AG04450 (cell line): ENCODE data around the gene ATP2B2. TPM values are rescaled to one million over a fixed set of nuclear protein-coding genes. Genes with fewer than 3 reads are reported as not detected.

Experiments used
- CTCF ChIA-PET: fragments of 300-600, 350-600 bp; formaldehyde crosslinking; extraction: SDS; loops from one replicate; lab custom pipeline; 2022; ENCODE audit warnings: antibody characterized with exemption, inconsistent platforms; lab: Charles Lee
- POLR2A ChIA-PET: fragments of 350-600 bp; formaldehyde crosslinking; extraction: SDS; loops from one replicate; lab custom pipeline; 2021; ENCODE audit warnings: antibody characterized with exemption, inconsistent platforms; lab: Yijun Ruan, JAX
- DNase-seq: peaks from one replicate; pipeline ENCODE4 v3.0.0-alpha.2; 2011; ENCODE audit warnings: low read depth, low spot score
- H3K27ac ChIP-seq: one replicate; pipeline ENCODE4 v1.5.1; 2012; ENCODE audit warnings: low read depth, low read length, control low read depth
- H3K27me3 ChIP-seq: one replicate; pipeline ENCODE4 v1.6.0; 2012; ENCODE audit warnings: low read length; ENCODE audit not compliant: control insufficient read depth, insufficient read depth
- H3K4me3 ChIP-seq: 2 replicates; pipeline ENCODE4 v1.5.1; 2011; ENCODE audit warnings: mild to moderate bottlenecking, low read depth, low read length, control low read depth
- H3K9me3 ChIP-seq: 2 replicates; pipeline ENCODE4 v1.5.1; 2012; ENCODE audit warnings: low read length; ENCODE audit not compliant: control insufficient read depth, insufficient read depth
- polyA plus RNA-seq: library from polyadenylated mRNA; depleted of rRNA; stranded (reverse); fragments of >200 nt; gene quantifications from 2 replicates; pipeline ENCODE4 v1.2.3, GENCODE V29; 2011
- TF ChIP-seq, protein P1 (sequence below): IDR thresholded peaks from 2 replicates; pipeline ENCODE4 v1.5.1; 2011; ENCODE audit warnings: low read depth, low read length, control low read depth, inconsistent platforms

ATP2B2 gene
- polyA plus RNA-seq, 1 experiment: 0.01 TPM

DNA sequence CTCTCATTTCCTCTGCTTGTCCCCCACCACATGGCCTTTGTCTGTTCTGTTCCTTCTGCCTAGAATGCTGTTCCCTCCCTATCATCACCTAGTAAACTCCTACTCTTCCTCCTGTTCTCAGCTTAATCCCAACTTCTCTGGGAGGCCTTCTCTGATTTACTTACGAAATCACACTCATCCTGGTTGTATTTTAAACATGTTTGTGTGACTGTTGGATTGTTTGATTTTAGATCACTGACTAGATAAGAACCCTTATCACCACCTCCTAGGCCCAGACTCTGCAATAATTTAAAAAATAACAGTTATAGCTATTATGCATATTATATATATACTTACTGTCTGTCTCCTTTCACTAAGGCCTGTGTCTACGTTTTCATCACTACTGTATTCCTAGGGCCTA is 26.1 kb downstream of the ATP2B2 start:
- no peak for DNase-seq
- POLR2A ChIA-PET: no interaction called here
- peaks cover 10% of the 10 kb centered on the region for H3K27me3 ChIP-seq
- no peaks in the 10 kb centered on the region for H3K9me3 ChIP-seq
- TF ChIP-seq, protein P1, sequence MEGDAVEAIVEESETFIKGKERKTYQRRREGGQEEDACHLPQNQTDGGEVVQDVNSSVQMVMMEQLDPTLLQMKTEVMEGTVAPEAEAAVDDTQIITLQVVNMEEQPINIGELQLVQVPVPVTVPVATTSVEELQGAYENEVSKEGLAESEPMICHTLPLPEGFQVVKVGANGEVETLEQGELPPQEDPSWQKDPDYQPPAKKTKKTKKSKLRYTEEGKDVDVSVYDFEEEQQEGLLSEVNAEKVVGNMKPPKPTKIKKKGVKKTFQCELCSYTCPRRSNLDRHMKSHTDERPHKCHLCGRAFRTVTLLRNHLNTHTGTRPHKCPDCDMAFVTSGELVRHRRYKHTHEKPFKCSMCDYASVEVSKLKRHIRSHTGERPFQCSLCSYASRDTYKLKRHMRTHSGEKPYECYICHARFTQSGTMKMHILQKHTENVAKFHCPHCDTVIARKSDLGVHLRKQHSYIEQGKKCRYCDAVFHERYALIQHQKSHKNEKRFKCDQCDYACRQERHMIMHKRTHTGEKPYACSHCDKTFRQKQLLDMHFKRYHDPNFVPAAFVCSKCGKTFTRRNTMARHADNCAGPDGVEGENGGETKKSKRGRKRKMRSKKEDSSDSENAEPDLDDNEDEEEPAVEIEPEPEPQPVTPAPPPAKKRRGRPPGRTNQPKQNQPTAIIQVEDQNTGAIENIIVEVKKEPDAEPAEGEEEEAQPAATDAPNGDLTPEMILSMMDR: no peak
- H3K4me3 ChIP-seq: no peak overlapping the region
- CTCF ChIA-PET: no interaction called here
- H3K27ac ChIP-seq: no peak overlapping the region

GRCh38 chr3:10475983-10476382 is 29.4 kb downstream of the ATP2B2 start:
- CTCF ChIA-PET: no interaction called here

DNA sequence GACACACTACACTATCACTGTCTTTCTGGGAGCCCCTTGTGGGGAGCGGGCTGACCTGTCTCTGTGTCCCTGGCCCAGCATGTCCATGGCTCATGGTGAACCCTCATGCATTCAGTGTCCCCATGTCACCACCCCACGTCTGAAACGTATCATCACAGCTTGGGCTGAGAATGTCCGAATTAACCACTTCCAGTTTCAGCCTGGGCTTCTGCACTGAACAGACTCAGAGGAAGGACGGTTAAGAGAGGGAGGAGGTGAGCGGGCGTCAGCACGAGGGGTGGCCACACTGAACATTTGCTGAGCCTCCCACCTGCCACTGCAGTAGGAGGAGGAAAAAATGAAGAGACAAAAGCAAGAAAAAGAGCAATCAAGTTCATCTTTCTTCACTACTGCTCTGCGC is 30.5 kb downstream of the ATP2B2 start:
- TF ChIP-seq, protein P1: no peak
- ChIA-PET CTCF (no interaction called here), POLR2A (interaction anchor here (0.5 kb wide), 1 partner anchor 11 kb away, joined by 3 read pairs; no protein-coding TSS in a partner anchor)
- peaks cover 24% of the 10 kb centered on the region for H3K27me3 ChIP-seq
- no peaks in the 10 kb centered on the region; the same call in 1 of the 2 replicates for H3K9me3 ChIP-seq
- H3K4me3 ChIP-seq: no peak overlapping the region
- no peak for DNase-seq
- no peak overlapping the region for H3K27ac ChIP-seq

More at GRCh38 chr3:10475983-10476382, 29.4 kb downstream of the ATP2B2 start:
- TF ChIP-seq, protein P1: no peak
- Histone ChIP-seq H3K4me3 (no peak overlapping the region), H3K27ac (no peak overlapping the region), H3K9me3 (no peaks in the 10 kb centered on the region; the same call in 1 of the 2 replicates), H3K27me3 (peaks cover 16% of the 10 kb centered on the region)
- POLR2A ChIA-PET: no interaction called here
- DNase-seq: no peak

DNA sequence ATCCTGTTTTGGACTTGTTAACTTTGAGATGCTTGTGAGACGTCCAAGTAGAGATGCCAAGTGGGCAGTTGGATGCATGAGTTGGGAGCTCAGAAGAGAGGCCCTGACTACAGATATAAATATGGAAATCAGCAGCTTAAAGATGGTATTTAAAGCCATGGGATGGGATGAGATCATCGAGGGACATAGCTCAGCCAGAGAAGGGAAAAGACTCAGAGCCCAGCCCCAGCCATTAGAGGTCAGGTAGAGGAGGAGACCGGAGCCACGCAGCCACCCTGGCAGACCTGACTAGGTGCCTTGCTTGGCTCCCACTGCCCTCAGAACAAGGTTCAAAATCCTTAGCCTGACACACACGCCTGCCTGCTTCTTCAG is 31.1 kb downstream of the ATP2B2 start:
- Histone ChIP-seq H3K4me3 (no peak overlapping the region), H3K27ac (no peak overlapping the region), H3K27me3 (peaks cover 26% of the 10 kb centered on the region), H3K9me3 (no peaks in the 10 kb centered on the region; the same call in 1 of the 2 replicates)
- CTCF ChIA-PET: interaction anchor here (0.9 kb wide), 1 partner anchor 11 kb away, joined by 3 read pairs; no protein-coding TSS in a partner anchor
- TF ChIP-seq, protein P1: no peak
- POLR2A ChIA-PET: no interaction called here
- no peak for DNase-seq

DNA sequence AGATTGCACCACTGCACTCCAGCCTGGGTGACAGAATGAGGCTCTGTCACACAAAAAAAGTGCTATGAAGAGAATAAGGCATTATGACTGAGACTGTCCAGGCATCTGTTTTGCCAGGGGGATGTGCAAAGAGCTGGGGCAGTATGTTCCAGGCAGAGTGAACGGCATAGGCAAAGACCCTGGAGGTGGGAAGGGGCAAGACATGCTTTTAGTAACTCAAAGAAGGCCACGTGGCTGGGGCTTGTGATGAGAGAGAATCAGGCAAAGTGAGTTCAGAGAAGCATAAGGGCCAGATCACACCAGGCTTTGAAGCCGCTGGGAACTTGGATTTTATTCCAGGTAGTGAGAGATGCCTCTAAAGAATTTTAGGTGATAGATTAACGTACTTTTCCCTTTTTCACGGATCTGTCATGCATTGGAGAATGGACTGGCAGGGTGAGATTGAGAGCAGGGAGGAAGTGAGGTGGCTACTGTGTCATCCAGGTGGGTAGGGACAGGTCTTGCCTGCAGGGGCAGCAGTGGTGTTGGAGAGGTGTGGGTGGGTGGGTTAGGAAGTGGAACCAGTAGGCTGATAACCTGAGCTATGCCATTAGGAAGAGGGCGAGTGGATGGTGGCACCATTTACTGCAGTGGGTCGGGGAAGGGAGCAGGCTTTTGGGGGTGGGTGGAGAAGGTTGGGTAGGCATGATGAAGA is 31.7 kb downstream of the ATP2B2 start:
- peaks cover 31% of the 10 kb centered on the region for H3K27me3 ChIP-seq

More for the DNA sequence above, 31.7 kb downstream of the ATP2B2 start:
- no peak for DNase-seq
- ChIA-PET POLR2A (no interaction called here), CTCF (interaction anchor here (0.9 kb wide), 1 partner anchor 10 kb away, joined by 3 read pairs; no protein-coding TSS in a partner anchor)
- H3K9me3 ChIP-seq: no peaks in the 10 kb centered on the region; the same call in 1 of the 2 replicates
- no peak overlapping the region for H3K27ac ChIP-seq
- no peak overlapping the region for H3K4me3 ChIP-seq
- TF ChIP-seq, protein P1: no peak
